ENCODE data around the gene ROR2.

ROR2 gene

GRCh38 chr9:91775011-91775707 lies 174.9 kb downstream of the ROR2 start:
- Histone ChIP-seq H2AFZ (ENCODE audit: low read depth, low read length) (no peak overlapping the region), H3K4me3 (ENCODE audit: low read length) (no peak overlapping the region), H3K36me3 (ENCODE audit: insufficient read depth, low read length) (no peaks in the 10 kb centered on the region), H3K4me1 (ENCODE audit: insufficient read depth, low read length) (peaks cover 13% of the 10 kb centered on the region), H3K27me3 (ENCODE audit: insufficient read depth, low read length) (no peaks in the 10 kb centered on the region), H3K9me3 (ENCODE audit: low read length) (no peaks in the 10 kb centered on the region)

GRCh38 chr9:91773156-91773555 lies 176.9 kb downstream of the ROR2 start:
- Histone ChIP-seq H3K4me3 (ENCODE audit: low read length) (no peak overlapping the region), H2AFZ (ENCODE audit: low read depth, low read length) (no peak overlapping the region), H3K4me1 (ENCODE audit: insufficient read depth, low read length) (peaks cover 13% of the 10 kb centered on the region), H3K36me3 (ENCODE audit: insufficient read depth, low read length) (no peaks in the 10 kb centered on the region), H3K27me3 (ENCODE audit: insufficient read depth, low read length) (no peaks in the 10 kb centered on the region), H3K9me3 (ENCODE audit: low read length) (no peaks in the 10 kb centered on the region)

- Histone ChIP-seq H3K36me3 (ENCODE audit: insufficient read depth, low read length) (no peaks in the 10 kb centered on the region), H3K27me3 (ENCODE audit: insufficient read depth, low read length) (no peaks in the 10 kb centered on the region), H2AFZ (ENCODE audit: low read depth, low read length) (no peak overlapping the region), H3K4me1 (ENCODE audit: insufficient read depth, low read length) (peaks cover 13% of the 10 kb centered on the region), H3K9me3 (ENCODE audit: low read length) (no peaks in the 10 kb centered on the region), H3K4me3 (ENCODE audit: low read length) (no peak overlapping the region)
Measured at GRCh38 chr9:91771864-91772263, 178.2 kb downstream of the ROR2 start.

- Histone ChIP-seq H3K36me3 (ENCODE audit: insufficient read depth, low read length) (no peaks in the 10 kb centered on the region), H3K4me1 (ENCODE audit: insufficient read depth, low read length) (peaks cover 13% of the 10 kb centered on the region), H3K4me3 (ENCODE audit: low read length) (no peak overlapping the region), H3K27me3 (ENCODE audit: insufficient read depth, low read length) (no peaks in the 10 kb centered on the region), H2AFZ (ENCODE audit: low read depth, low read length) (no peak overlapping the region), H3K9me3 (ENCODE audit: low read length) (no peaks in the 10 kb centered on the region)
Measured at GRCh38 chr9:91771027-91771426, 179.0 kb downstream of the ROR2 start.

GRCh38 chr9:91770229-91770628 lies 179.8 kb downstream of the ROR2 start:
- Histone ChIP-seq H3K36me3 (ENCODE audit: insufficient read depth, low read length) (no peaks in the 10 kb centered on the region), H3K4me1 (ENCODE audit: insufficient read depth, low read length) (peaks cover 13% of the 10 kb centered on the region), H3K4me3 (ENCODE audit: low read length) (no peak overlapping the region), H3K9me3 (ENCODE audit: low read length) (no peaks in the 10 kb centered on the region), H3K27me3 (ENCODE audit: insufficient read depth, low read length) (no peaks in the 10 kb centered on the region), H2AFZ (ENCODE audit: low read depth, low read length) (no peak overlapping the region)

GRCh38 chr9:91768977-91769916 lies 180.8 kb downstream of the ROR2 start:
- Histone ChIP-seq H3K36me3 (ENCODE audit: insufficient read depth, low read length) (no peaks in the 10 kb centered on the region), H3K4me3 (ENCODE audit: low read length) (no peak overlapping the region), H3K9me3 (ENCODE audit: low read length) (no peaks in the 10 kb centered on the region), H3K27me3 (ENCODE audit: insufficient read depth, low read length) (no peaks in the 10 kb centered on the region), H2AFZ (ENCODE audit: low read depth, low read length) (no peak overlapping the region), H3K4me1 (ENCODE audit: insufficient read depth, low read length) (peaks cover 13% of the 10 kb centered on the region)

- Histone ChIP-seq H3K4me3 (ENCODE audit: low read length) (no peak overlapping the region), H3K36me3 (ENCODE audit: insufficient read depth, low read length) (no peaks in the 10 kb centered on the region), H2AFZ (ENCODE audit: low read depth, low read length) (no peak overlapping the region), H3K9me3 (ENCODE audit: low read length) (no peaks in the 10 kb centered on the region), H3K4me1 (ENCODE audit: insufficient read depth, low read length) (peaks cover 9% of the 10 kb centered on the region), H3K27me3 (ENCODE audit: insufficient read depth, low read length) (no peaks in the 10 kb centered on the region)
Measured at GRCh38 chr9:91768507-91768906, 181.5 kb downstream of the ROR2 start.

GRCh38 chr9:91766315-91767069 lies 183.5 kb downstream of the ROR2 start:
- Histone ChIP-seq H3K9me3 (ENCODE audit: low read length) (no peaks in the 10 kb centered on the region), H3K4me3 (ENCODE audit: low read length) (no peak overlapping the region), H3K27me3 (ENCODE audit: insufficient read depth, low read length) (no peaks in the 10 kb centered on the region), H3K4me1 (ENCODE audit: insufficient read depth, low read length) (no peaks in the 10 kb centered on the region), H3K36me3 (ENCODE audit: insufficient read depth, low read length) (no peaks in the 10 kb centered on the region), H2AFZ (ENCODE audit: low read depth, low read length) (no peak overlapping the region)

- no peaks in the 10 kb centered on the region for H3K27me3 ChIP-seq (ENCODE audit: insufficient read depth, low read length)
- no peaks in the 10 kb centered on the region for H3K36me3 ChIP-seq (ENCODE audit: insufficient read depth, low read length)
- H2AFZ ChIP-seq (ENCODE audit: low read depth, low read length), result no peak overlapping the region
- no peak overlapping the region for H3K4me3 ChIP-seq (ENCODE audit: low read length)
- H3K4me1 ChIP-seq (ENCODE audit: insufficient read depth, low read length), result no peaks in the 10 kb centered on the region
- H3K9me3 ChIP-seq (ENCODE audit: low read length), result no peaks in the 10 kb centered on the region
Measured at GRCh38 chr9:91765296-91765695, 184.7 kb downstream of the ROR2 start.

- no peak overlapping the region for H2AFZ ChIP-seq (ENCODE audit: low read depth, low read length)
- no peaks in the 10 kb centered on the region for H3K27me3 ChIP-seq (ENCODE audit: insufficient read depth, low read length)
- H3K4me3 ChIP-seq (ENCODE audit: low read length), result no peak overlapping the region
- H3K36me3 ChIP-seq (ENCODE audit: insufficient read depth, low read length), result no peaks in the 10 kb centered on the region
- no peaks in the 10 kb centered on the region for H3K4me1 ChIP-seq (ENCODE audit: insufficient read depth, low read length)
- H3K9me3 ChIP-seq (ENCODE audit: low read length), result no peaks in the 10 kb centered on the region
Measured at GRCh38 chr9:91764661-91765060, 185.4 kb downstream of the ROR2 start.

- Histone ChIP-seq H3K36me3 (ENCODE audit: insufficient read depth, low read length) (no peaks in the 10 kb centered on the region), H3K4me3 (ENCODE audit: low read length) (no peak overlapping the region), H3K4me1 (ENCODE audit: insufficient read depth, low read length) (no peaks in the 10 kb centered on the region), H2AFZ (ENCODE audit: low read depth, low read length) (no peak overlapping the region), H3K9me3 (ENCODE audit: low read length) (no peaks in the 10 kb centered on the region), H3K27me3 (ENCODE audit: insufficient read depth, low read length) (no peaks in the 10 kb centered on the region)
Measured at GRCh38 chr9:91761362-91761761, 188.7 kb downstream of the ROR2 start.

- Histone ChIP-seq H3K4me3 (ENCODE audit: low read length) (no peak overlapping the region), H3K36me3 (ENCODE audit: insufficient read depth, low read length) (no peaks in the 10 kb centered on the region)
Measured at GRCh38 chr9:91760906-91761305, 189.1 kb downstream of the ROR2 start.

GRCh38 chr9:91758491-91758981 lies 191.5 kb downstream of the ROR2 start:
- Histone ChIP-seq H2AFZ (ENCODE audit: low read depth, low read length) (no peak overlapping the region), H3K4me3 (ENCODE audit: low read length) (no peak overlapping the region), H3K36me3 (ENCODE audit: insufficient read depth, low read length) (no peaks in the 10 kb centered on the region)

More at GRCh38 chr9:91760906-91761305, 189.1 kb downstream of the ROR2 start:
- no peaks in the 10 kb centered on the region for H3K27me3 ChIP-seq (ENCODE audit: insufficient read depth, low read length)
- no peaks in the 10 kb centered on the region for H3K9me3 ChIP-seq (ENCODE audit: low read length)
- no peaks in the 10 kb centered on the region for H3K4me1 ChIP-seq (ENCODE audit: insufficient read depth, low read length)
- no peak overlapping the region for H2AFZ ChIP-seq (ENCODE audit: low read depth, low read length)

More at GRCh38 chr9:91758491-91758981, 191.5 kb downstream of the ROR2 start:
- H3K4me1 ChIP-seq (ENCODE audit: insufficient read depth, low read length), result no peaks in the 10 kb centered on the region
- no peaks in the 10 kb centered on the region for H3K9me3 ChIP-seq (ENCODE audit: low read length)
- H3K27me3 ChIP-seq (ENCODE audit: insufficient read depth, low read length), result no peaks in the 10 kb centered on the region
